OCI-LY1 (cell line): Measurements from ENCODE around the gene RFX5.

Source experiments
- H2AFZ ChIP-seq: fragments of 200-600 bp; sonication (generic), shearing (Covaris generic); 2 replicates; pipeline ENCODE4 v1.6.0; 2014; ENCODE audit warnings: antibody characterized with exemption, mild to moderate bottlenecking, low read length
- H3F3A ChIP-seq: fragments of 200-600 bp; sonication (generic), shearing (Covaris generic); 2 replicates; pipeline ENCODE4 v1.6.0; 2014; ENCODE audit warnings: mild to moderate bottlenecking, antibody characterized with exemption, low read length, moderate library complexity; ENCODE audit not compliant: insufficient read depth
- H3K27ac ChIP-seq: fragments of 200-600 bp; sonication (generic); 2 replicates; pipeline ENCODE4 v1.5.1; 2014; ENCODE audit warnings: low read length, mixed run types, mild to moderate bottlenecking, low read depth; ENCODE audit not compliant: poor library complexity, severe bottlenecking
- H3K27me3 ChIP-seq: fragments of 200-600 bp; sonication (generic); 2 replicates; pipeline ENCODE4 v1.6.0; 2014; ENCODE audit warnings: antibody characterized with exemption, mild to moderate bottlenecking, low read length, moderate library complexity; ENCODE audit not compliant: insufficient read depth
- H3K36me3 ChIP-seq: fragments of 200-600 bp; sonication (generic); 2 replicates; pipeline ENCODE4 v1.6.1; 2014; ENCODE audit warnings: mild to moderate bottlenecking, antibody characterized with exemption, low read length, moderate library complexity, mixed read lengths; ENCODE audit not compliant: insufficient read depth
- H3K4me1 ChIP-seq: fragments of 200-600 bp; sonication (generic); 2 replicates; pipeline ENCODE4 v1.5.1; 2014; ENCODE audit warnings: mild to moderate bottlenecking, low read length, moderate library complexity; ENCODE audit not compliant: insufficient read depth, severe bottlenecking
- H3K4me2 ChIP-seq: fragments of 200-600 bp; sonication (generic), shearing (Covaris generic); 2 replicates; pipeline ENCODE4 v1.6.1; 2014; ENCODE audit warnings: low read length
- H3K4me3 ChIP-seq: fragments of 200-600 bp; sonication (generic); 2 replicates; pipeline ENCODE4 v1.5.1; 2014; ENCODE audit warnings: low read length, low read depth, mild to moderate bottlenecking, mixed read lengths; ENCODE audit not compliant: poor library complexity, severe bottlenecking
- H3K79me2 ChIP-seq: fragments of 200-600 bp; shearing (Covaris generic); 2 replicates; pipeline ENCODE4 v1.6.1; 2016; ENCODE audit warnings: mixed run types, low read length, mixed read lengths; ENCODE audit not compliant: insufficient read depth
- H3K9ac ChIP-seq: fragments of 200-600 bp; sonication (generic), shearing (Covaris generic); 2 replicates; pipeline ENCODE4 v1.6.1; 2014; ENCODE audit warnings: mild to moderate bottlenecking, low read length, mixed read lengths
- H3K9me2 ChIP-seq: fragments of 200-600 bp; sonication (generic), shearing (Covaris generic); 2 replicates; pipeline ENCODE4 v1.6.1; 2014; ENCODE audit warnings: low read depth, mild to moderate bottlenecking, low read length, mixed read lengths
- H3K9me3 ChIP-seq: fragments of 200-600 bp; shearing (Covaris generic); 2 replicates; pipeline ENCODE4 v1.6.1; 2014; ENCODE audit warnings: low read length, mixed read lengths
- H4K20me1 ChIP-seq: fragments of 200-600 bp; sonication (generic), shearing (Covaris generic); 2 replicates; pipeline ENCODE4 v1.6.0; 2016; ENCODE audit warnings: mild to moderate bottlenecking, low read length; ENCODE audit not compliant: insufficient read depth
- EZH2 ChIP-seq: fragments of 200-600 bp; sonication (generic), shearing (Covaris generic); IDR thresholded peaks from 2 replicates; pipeline ENCODE4 v1.8.0; 2017; ENCODE audit warnings: borderline replicate concordance, mixed run types, mild to moderate bottlenecking, antibody characterized with exemption, low read length, moderate library complexity, mixed read lengths
- TF ChIP-seq, protein P1 (sequence below): fragments of 200-600 bp; sonication (generic), shearing (Covaris generic); IDR thresholded peaks from 2 replicates; pipeline ENCODE4 v1.5.1; 2017; ENCODE audit warnings: mild to moderate bottlenecking, antibody characterized with exemption, low read length, moderate library complexity, mixed read lengths

The RFX5 gene

GRCh38 chr1:151371370-151372057, 24.5 kb upstream of the RFX5 start:
- no peaks in the 10 kb centered on the region for H3K9me3 ChIP-seq
- H3K9me2 ChIP-seq, result no peaks in the 10 kb centered on the region
- TF ChIP-seq, protein P1, sequence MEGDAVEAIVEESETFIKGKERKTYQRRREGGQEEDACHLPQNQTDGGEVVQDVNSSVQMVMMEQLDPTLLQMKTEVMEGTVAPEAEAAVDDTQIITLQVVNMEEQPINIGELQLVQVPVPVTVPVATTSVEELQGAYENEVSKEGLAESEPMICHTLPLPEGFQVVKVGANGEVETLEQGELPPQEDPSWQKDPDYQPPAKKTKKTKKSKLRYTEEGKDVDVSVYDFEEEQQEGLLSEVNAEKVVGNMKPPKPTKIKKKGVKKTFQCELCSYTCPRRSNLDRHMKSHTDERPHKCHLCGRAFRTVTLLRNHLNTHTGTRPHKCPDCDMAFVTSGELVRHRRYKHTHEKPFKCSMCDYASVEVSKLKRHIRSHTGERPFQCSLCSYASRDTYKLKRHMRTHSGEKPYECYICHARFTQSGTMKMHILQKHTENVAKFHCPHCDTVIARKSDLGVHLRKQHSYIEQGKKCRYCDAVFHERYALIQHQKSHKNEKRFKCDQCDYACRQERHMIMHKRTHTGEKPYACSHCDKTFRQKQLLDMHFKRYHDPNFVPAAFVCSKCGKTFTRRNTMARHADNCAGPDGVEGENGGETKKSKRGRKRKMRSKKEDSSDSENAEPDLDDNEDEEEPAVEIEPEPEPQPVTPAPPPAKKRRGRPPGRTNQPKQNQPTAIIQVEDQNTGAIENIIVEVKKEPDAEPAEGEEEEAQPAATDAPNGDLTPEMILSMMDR, result no peak
- no peak for TF ChIP-seq EZH2
- H2AFZ ChIP-seq, result no peak overlapping the region
- no peak overlapping the region for H3K9ac ChIP-seq
- no peaks in the 10 kb centered on the region for H3K27me3 ChIP-seq
- H3K79me2 ChIP-seq, result no peaks in the 10 kb centered on the region
- no peaks in the 10 kb centered on the region for H3F3A ChIP-seq
- H3K27ac ChIP-seq, result no peak overlapping the region
- H3K4me3 ChIP-seq, result no peak overlapping the region
- H3K4me1 ChIP-seq, result no peaks in the 10 kb centered on the region
- H3K36me3 ChIP-seq, result no peaks in the 10 kb centered on the region
- H4K20me1 ChIP-seq, result no peaks in the 10 kb centered on the region
- no peak overlapping the region for H3K4me2 ChIP-seq

DNA sequence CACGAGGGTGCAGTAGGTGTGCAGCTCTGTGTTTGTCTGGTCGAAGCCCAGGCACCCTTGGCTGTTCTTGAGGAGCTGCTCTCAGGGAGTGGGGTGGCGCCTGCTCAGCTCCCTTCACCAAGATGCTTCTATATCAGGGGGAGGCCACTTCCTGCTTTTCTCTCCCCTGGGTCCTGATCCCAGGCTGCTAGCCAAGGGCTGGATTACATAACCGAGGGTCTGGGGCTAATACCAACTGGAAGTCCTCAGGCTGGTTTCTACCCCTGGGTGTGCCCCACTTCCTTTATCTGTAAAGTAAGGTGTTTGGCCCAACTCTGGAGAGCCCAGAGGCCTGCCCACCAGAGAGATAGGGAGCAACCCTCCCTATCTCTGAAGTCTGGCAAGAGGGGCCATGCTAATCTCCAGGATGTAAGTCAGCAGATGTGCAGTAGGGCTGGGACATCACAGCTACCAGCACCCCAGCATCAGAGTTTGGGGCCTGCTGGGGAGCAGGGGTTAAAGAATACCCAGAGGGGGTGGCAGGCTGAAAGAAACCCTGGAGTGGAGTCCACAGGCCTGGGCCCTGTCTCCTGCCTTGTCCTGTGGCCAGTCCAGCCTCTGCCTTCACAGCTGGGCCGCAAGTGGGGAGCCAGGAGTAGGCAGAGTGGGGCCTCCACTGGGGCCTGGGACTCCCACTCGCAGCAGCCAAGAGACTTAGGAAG, 23.3 kb upstream of the RFX5 start:
- Histone ChIP-seq H3K36me3 (no peaks in the 10 kb centered on the region), H3K4me2 (no peak overlapping the region), H3K9me3 (no peaks in the 10 kb centered on the region), H3F3A (no peaks in the 10 kb centered on the region), H3K27ac (no peak overlapping the region), H4K20me1 (no peaks in the 10 kb centered on the region), H3K4me1 (no peaks in the 10 kb centered on the region), H3K79me2 (no peaks in the 10 kb centered on the region), H3K4me3 (no peak overlapping the region), H3K27me3 (no peaks in the 10 kb centered on the region), H2AFZ (no peak overlapping the region), H3K9ac (no peak overlapping the region), H3K9me2 (no peaks in the 10 kb centered on the region)
- TF ChIP-seq EZH2, result no peak
- TF ChIP-seq, protein P1, result no peak

DNA sequence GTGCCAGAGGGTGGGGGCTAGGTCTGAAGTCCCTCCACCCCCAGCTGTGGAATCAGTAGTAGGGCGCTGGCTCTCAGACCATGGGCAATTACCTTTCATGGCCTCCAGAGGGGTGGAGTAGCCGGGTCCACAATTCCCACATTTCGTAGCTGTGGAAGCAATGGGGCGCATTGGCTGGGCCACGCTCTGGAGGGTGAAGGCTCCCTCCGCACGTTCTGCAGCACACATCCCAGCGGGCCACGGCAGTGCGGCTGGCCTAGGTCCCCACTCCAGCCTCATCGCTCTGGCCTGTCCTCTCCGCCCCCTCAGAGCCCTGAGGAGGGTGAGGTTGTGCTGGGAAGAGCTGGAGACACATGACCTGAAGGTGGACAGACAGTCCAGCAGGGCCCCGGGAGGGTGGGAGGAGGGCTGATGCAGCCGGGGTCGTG, 22.6 kb upstream of the RFX5 start:
- Histone ChIP-seq H4K20me1 (no peaks in the 10 kb centered on the region), H3K4me3 (no peak overlapping the region), H3K4me1 (no peaks in the 10 kb centered on the region), H3K9ac (no peak overlapping the region), H3K27ac (no peak overlapping the region), H3K4me2 (no peak overlapping the region), H3K9me2 (no peaks in the 10 kb centered on the region), H3K36me3 (no peaks in the 10 kb centered on the region), H2AFZ (no peak overlapping the region), H3K9me3 (no peaks in the 10 kb centered on the region), H3K79me2 (no peaks in the 10 kb centered on the region), H3K27me3 (no peaks in the 10 kb centered on the region), H3F3A (no peaks in the 10 kb centered on the region)
- TF ChIP-seq, protein P1, result no peak
- TF ChIP-seq EZH2, result no peak
